Lower leg skin (tissue), 3 donors: ENCODE results near the gene ICA1.

Experiments used
- CTCF ChIP-seq, 3 donors: fragments of 450-650 bp; IDR thresholded peaks; one replicate each; pipeline ENCODE4 v1.5.1; 2016; ENCODE audit warnings: antibody characterized with exemption in 3 of 3, mild to moderate bottlenecking in 3 of 3, moderate library complexity in 2 of 3
- POLR2A ChIP-seq, 2 donors: fragments of 450-650 bp; IDR thresholded peaks; one replicate each; pipeline ENCODE4 v1.6.1; 2016 to 2017; ENCODE audit warnings: antibody characterized with exemption in 2 of 2, mild to moderate bottlenecking in 1 of 2, moderate library complexity in 1 of 2

GRCh38 chr7:8282871-8283270, 20.9 kb upstream of the ICA1 start:
- no peak for TF ChIP-seq CTCF (IDR thresholded peaks at IDR 0.05)
- no peak for TF ChIP-seq POLR2A (IDR thresholded peaks at IDR 0.05)
